HCT116 (cell line): ENCODE measurements around the gene ZNHIT6. TPM values are rescaled to one million over a fixed set of nuclear protein-coding genes. Genes with fewer than 3 reads are reported as not detected.
"Not testable (repeated sequence)": the region's sequence is repeated elsewhere in the genome, so short reads cannot be mapped to it uniquely, and the experiment has no call there.

Experiments
- ATAC-seq: fragments of 200-7000 bp; cut with Tn5 transposase; 2 replicates; pipeline ENCODE4 v1.9.1; 2020; ENCODE audit warnings: mild to moderate bottlenecking, moderate library complexity
- BruUV-seq: library from RNA; stranded (reverse); fragments of 400-500 nt; replicated peaks from 2 replicates; lab custom pipeline; 2021; lab: Mats Ljungman, UMichigan
- CTCF ChIA-PET: fragments of 300-600 bp; sonication (Branson Sonifier 250); formaldehyde crosslinking; loops from one replicate; lab custom pipeline; 2021; ENCODE audit warnings: antibody characterized with exemption; lab: Charles Lee
- POLR2A ChIA-PET: fragments of 300-600, 350-600 bp; sonication (Branson Sonifier 250); formaldehyde crosslinking; loops from one replicate; lab custom pipeline; 2021; ENCODE audit warnings: antibody characterized with exemption; lab: Charles Lee
- RAD21 ChIA-PET, 2 experiments: fragments of 300-600 bp; sonication (Branson Sonifier 250); formaldehyde crosslinking; loops; one replicate each; lab custom pipeline; 2023; ENCODE audit warnings: low total read pairs in 2 of 2; ENCODE audit not compliant: uncharacterized antibody in 2 of 2, unreplicated experiment in 2 of 2, low non-redundant PET in 1 of 2; lab: Charles Lee
- DNase-seq: peaks from one replicate; pipeline ENCODE4 v3.0.0-alpha.2; 2010; ENCODE audit warnings: low read depth, low spot score
- H2AFZ ChIP-seq: fragments of 200-600 bp; shearing (Covaris generic), sonication (generic); 2 replicates; pipeline ENCODE4 v1.6.1; 2017; ENCODE audit warnings: low read depth, mixed run types, mixed read lengths, antibody characterized with exemption, low read length; ENCODE audit not compliant: poor library complexity, severe bottlenecking
- H3K27ac ChIP-seq: 2 replicates; pipeline ENCODE4 v1.5.1; 2012; ENCODE audit warnings: low read depth, low read length
- H3K27me3 ChIP-seq: fragments of 200-600 bp; sonication (generic); 2 replicates; pipeline ENCODE4 v1.6.1; 2016; ENCODE audit warnings: mixed run types, low read length, mixed read lengths; ENCODE audit not compliant: insufficient read depth
- H3K36me3 ChIP-seq, 2 experiments: fragments of 200-500 bp in 1 of 2; fragments of 200-600 bp in 1 of 2; sonication (Bioruptor generic) in 1 of 2; sonication (generic) in 1 of 2; 2 replicates each; pipeline versions ENCODE4 v1.5.1 to v1.6.1; 2014 to 2016; ENCODE audit warnings: low read length in 2 of 2, inconsistent platforms in 1 of 2, mixed read lengths in 1 of 2, mixed run types in 1 of 2; ENCODE audit not compliant: insufficient read depth in 2 of 2, control insufficient read depth in 1 of 2
- H3K4me1 ChIP-seq, 2 experiments: fragments of 200-600 bp in 1 of 2; sonication (generic) in 1 of 2; 2 replicates each; pipeline versions ENCODE4 v1.5.1 to v1.6.1; 2012 to 2017; ENCODE audit warnings: low read length in 2 of 2, inconsistent platforms in 1 of 2, mild to moderate bottlenecking in 1 of 2, mixed read lengths in 1 of 2, mixed run types in 1 of 2, moderate library complexity in 1 of 2; ENCODE audit not compliant: insufficient read depth in 2 of 2, control insufficient read depth in 1 of 2
- H3K4me2 ChIP-seq: fragments of 200-600 bp; sonication (generic); 2 replicates; pipeline ENCODE4 v1.6.1; 2017; ENCODE audit warnings: mixed run types, low read length, mixed read lengths
- H3K4me3 ChIP-seq, 2 experiments: fragments of 200-600 bp in 1 of 2; sonication (generic) in 1 of 2; replicated peaks in 1 of 2; 2 replicates each; pipeline ENCODE4 v1.5.1; 2011 to 2016; ENCODE audit warnings: low read length in 2 of 2, control low read depth in 1 of 2, low read depth in 1 of 2, mild to moderate bottlenecking in 1 of 2, mixed read lengths in 1 of 2, mixed run types in 1 of 2
- H3K79me2 ChIP-seq: fragments of 200-600 bp; sonication (generic); 2 replicates; pipeline ENCODE4 v1.6.1; 2017; ENCODE audit warnings: mild to moderate bottlenecking, mixed run types, low read length, moderate library complexity, mixed read lengths; ENCODE audit not compliant: insufficient read depth
- H3K9ac ChIP-seq: fragments of 200-600 bp; sonication (generic); 2 replicates; pipeline ENCODE4 v1.6.1; 2016; ENCODE audit warnings: low read length, mixed read lengths
- H3K9me2 ChIP-seq: fragments of 200-600 bp; sonication (generic), shearing (Covaris generic); 2 replicates; pipeline ENCODE4 v1.6.1; 2017; ENCODE audit warnings: mixed run types, mild to moderate bottlenecking, moderate library complexity; ENCODE audit not compliant: insufficient read depth
- H3K9me3 ChIP-seq, 2 experiments: fragments of 200-500 bp in 1 of 2; fragments of 200-600 bp in 1 of 2; sonication (Bioruptor generic) in 1 of 2; sonication (generic) in 1 of 2; 2 replicates each; pipeline ENCODE4 v1.6.1; 2014 to 2017; ENCODE audit warnings: low read length in 2 of 2, mixed read lengths in 2 of 2, inconsistent platforms in 1 of 2, low read depth in 1 of 2, mild to moderate bottlenecking in 1 of 2, mixed run types in 1 of 2, moderate library complexity in 1 of 2; ENCODE audit not compliant: control insufficient read depth in 1 of 2, insufficient read depth in 1 of 2
- H4K20me1 ChIP-seq: fragments of 200-600 bp; sonication (generic), shearing (Covaris generic); 2 replicates; pipeline ENCODE4 v1.6.1; 2017; ENCODE audit warnings: mixed run types, mild to moderate bottlenecking, moderate library complexity; ENCODE audit not compliant: insufficient read depth
- CBX3 ChIP-seq: IDR thresholded peaks from 2 replicates; pipeline ENCODE4 v1.6.1; 2012; ENCODE audit warnings: low read depth
- CEBPB ChIP-seq: IDR thresholded peaks from 2 replicates; pipeline ENCODE4 v1.6.1; 2012; ENCODE audit warnings: low read depth
- EZH2 ChIP-seq: fragments of 200-600 bp; sonication (generic); IDR thresholded peaks from 2 replicates; pipeline ENCODE4 v1.6.1; 2017; ENCODE audit warnings: antibody characterized with exemption, mixed run types
- EZH2phosphoT487 ChIP-seq: fragments of 200-600 bp; IDR thresholded peaks from 2 replicates; pipeline ENCODE4 v1.6.1; 2018; ENCODE audit warnings: antibody characterized with exemption, borderline replicate concordance
- POLR2A ChIP-seq: IDR thresholded peaks from 2 replicates; pipeline ENCODE4 v1.7.0; 2011; ENCODE audit warnings: borderline replicate concordance; ENCODE audit not compliant: insufficient read depth, insufficient read length; ENCODE audit errors: extremely low read depth
- SRF ChIP-seq: IDR thresholded peaks from 2 replicates; pipeline ENCODE4 v1.6.1; 2012; ENCODE audit warnings: low read depth
- TCF7L2 ChIP-seq: IDR thresholded peaks from 2 replicates; pipeline ENCODE4 v1.7.0; 2011; ENCODE audit warnings: borderline replicate concordance, inconsistent platforms; ENCODE audit not compliant: insufficient read depth, insufficient read length; ENCODE audit errors: extremely low read depth
- YY1 ChIP-seq: IDR thresholded peaks from 2 replicates; pipeline ENCODE4 v1.6.1; 2011; ENCODE audit warnings: low read length, low read depth, moderate library complexity, mild to moderate bottlenecking; ENCODE audit not compliant: insufficient replicate concordance; ENCODE audit errors: extremely low read depth
- ZNF274 ChIP-seq: fragments of 200-500 bp; sonication (Bioruptor generic); IDR thresholded peaks from 2 replicates; pipeline ENCODE4 v1.6.1; 2014; ENCODE audit warnings: mild to moderate bottlenecking, low read depth, low read length, inconsistent platforms
- intact Hi-C: fragments of 100-400 bp; cut with micrococcal nuclease; formaldehyde crosslinking; loops from 2 replicates; pipeline ENCODE4 v1.10.0; 2022
- total RNA-seq: library from RNA; stranded (reverse); gene quantifications from one replicate; pipeline ENCODE4 v1.2.1, GENCODE V29; 2021; ENCODE audit not compliant: unreplicated experiment

The ZNHIT6 gene
- total RNA-seq, 1 experiment from 2014 or later = 18.4 TPM

- H3K79me2 ChIP-seq, H3K27me3 ChIP-seq, H3K36me3 ChIP-seq, RAD21 ChIA-PET, H3K4me3 ChIP-seq, H3K9me3 ChIP-seq, ATAC-seq, intact Hi-C loops, H2AFZ ChIP-seq, H3K9me2 ChIP-seq, CTCF ChIA-PET, H3K9ac ChIP-seq, H4K20me1 ChIP-seq, POLR2A ChIA-PET, H3K4me1 ChIP-seq, BruUV-seq, H3K27ac ChIP-seq, DNase-seq, H3K4me2 ChIP-seq: not testable (repeated sequence)
- TF ChIP-seq CBX3 = peak; percentile 74; the same call in 1 of the 2 replicates
These were observed 6.3 kb upstream of the ZNHIT6 start for GRCh38 chr1:85714418-85715114.

- Histone ChIP-seq H3K4me1 (peaks cover 13 to 19% of the 10 kb centered on the region in 2 experiments; a peak in 3 of 4 replicates), H3K4me3 (peak overlapping the region; percentile 93 to 97), H3K4me2 (peak overlapping the region; percentile 91), H3K27ac (peak overlapping the region; percentile 73), H4K20me1 (no peaks in the 10 kb centered on the region), H2AFZ (peak overlapping the region; percentile 50), H3K27me3 (no peaks in the 10 kb centered on the region), H3K9ac (peak overlapping the region; percentile 80), H3K36me3 (peaks cover under 1 to 15% of the 10 kb centered on the region in 2 experiments), H3K79me2 (peaks cover 43% of the 10 kb centered on the region), H3K9me2 (no peaks in the 10 kb centered on the region), H3K9me3 (no peaks in the 10 kb centered on the region)
- intact Hi-C loops = loop anchor here (5.0 kb wide), 1 partner anchor 402 kb away; no protein-coding TSS in a partner anchor
- TF ChIP-seq TCF7L2 (no peak), SRF (no peak), POLR2A (no peak), EZH2 (no peak), EZH2phosphoT487 (no peak), CBX3 (no peak), ZNF274 (no peak), YY1 (no peak), CEBPB (no peak)
- ChIA-PET CTCF (interaction anchor here (0.6 to 1.6 kb wide), 10 partner anchors 11 to 310 kb away, joined by 3 to 14 read pairs (median 4); no protein-coding TSS in a partner anchor), POLR2A (interaction anchor here (0.9 to 1.1 kb wide), 8 partner anchors 9 to 142 kb away, joined by 3 to 5 read pairs (median 4); partner anchors contain the start of gene CCN1), RAD21 (no interaction called here)
- no peak for DNase-seq
- ATAC-seq = peak; percentile 59
- BruUV-seq = TSS peak; percentile 96
These were observed 595 bp upstream of the ZNHIT6 start for GRCh38 chr1:85708829-85709227.
